TTC549 (cell line): ENCODE data around the gene KRTAP5-3.
"Not testable (repeated sequence)": the region's sequence is repeated elsewhere in the genome, so short reads cannot be mapped to it uniquely, and the experiment has no call there.

Experiments
- FAIRE-seq: peaks from 2 replicates; lab custom pipeline; 2012; peaks lifted over from hg19 to GRCh38; lab: Jason Lieb, UNC

The KRTAP5-3 gene

DNA sequence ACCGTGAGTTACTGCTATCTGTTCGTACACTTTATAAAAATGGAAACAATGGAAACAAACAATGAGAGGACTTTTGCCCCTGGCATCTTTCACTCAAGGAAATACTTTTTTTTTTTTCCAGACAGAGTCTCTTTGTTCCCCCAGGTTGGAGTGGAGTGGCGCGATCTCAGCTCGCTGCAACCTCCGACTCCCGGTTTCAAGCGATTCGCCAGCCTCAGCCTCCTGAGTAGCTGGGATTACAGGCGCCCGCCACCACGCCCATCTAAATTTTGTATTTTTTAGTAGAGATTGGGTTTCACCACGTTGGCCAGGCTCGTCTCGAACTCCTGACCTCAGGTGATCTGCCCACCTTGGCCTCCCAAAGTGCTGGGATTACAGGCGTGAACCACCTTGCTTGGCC lies 32.5 kb downstream of the KRTAP5-3 start:
- not testable (repeated sequence) for FAIRE-seq

DNA sequence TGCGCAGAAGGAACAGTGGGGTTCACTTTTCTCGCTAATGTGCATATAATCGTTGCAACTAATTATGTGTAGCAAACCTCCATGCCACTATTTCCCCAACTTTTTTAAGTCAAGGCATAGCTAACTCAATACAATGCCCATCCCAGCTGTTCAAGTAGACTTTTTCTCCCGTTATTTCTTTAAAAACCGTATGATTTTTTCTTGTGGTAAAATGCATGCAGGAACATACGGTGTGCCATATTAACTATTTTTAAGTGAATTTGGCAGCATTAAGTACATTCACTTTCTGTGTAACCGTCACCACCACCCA lies 33.4 kb downstream of the KRTAP5-3 start:
- no peak for FAIRE-seq

- FAIRE-seq: no peak
Observed at GRCh38 chr11:1574238-1574932, 33.9 kb downstream of the KRTAP5-3 start.

DNA sequence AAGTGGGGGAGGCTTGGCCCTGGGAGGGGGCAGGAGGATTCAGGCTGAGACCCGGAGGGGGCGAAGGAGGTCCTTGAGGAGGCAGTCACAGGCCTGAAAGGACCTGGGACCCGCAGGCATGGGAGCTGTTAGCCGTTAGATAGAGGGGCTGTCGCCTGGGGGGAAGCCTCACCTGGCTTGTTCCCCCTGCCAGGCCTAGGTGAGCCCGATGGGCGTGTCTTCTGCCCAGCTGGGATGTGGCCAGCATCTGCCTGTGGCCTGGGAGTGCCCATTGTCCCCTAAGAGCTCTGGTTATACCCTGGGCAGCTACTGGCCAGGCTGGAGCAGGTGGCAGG lies 34.4 kb downstream of the KRTAP5-3 start:
- FAIRE-seq: no peak

DNA sequence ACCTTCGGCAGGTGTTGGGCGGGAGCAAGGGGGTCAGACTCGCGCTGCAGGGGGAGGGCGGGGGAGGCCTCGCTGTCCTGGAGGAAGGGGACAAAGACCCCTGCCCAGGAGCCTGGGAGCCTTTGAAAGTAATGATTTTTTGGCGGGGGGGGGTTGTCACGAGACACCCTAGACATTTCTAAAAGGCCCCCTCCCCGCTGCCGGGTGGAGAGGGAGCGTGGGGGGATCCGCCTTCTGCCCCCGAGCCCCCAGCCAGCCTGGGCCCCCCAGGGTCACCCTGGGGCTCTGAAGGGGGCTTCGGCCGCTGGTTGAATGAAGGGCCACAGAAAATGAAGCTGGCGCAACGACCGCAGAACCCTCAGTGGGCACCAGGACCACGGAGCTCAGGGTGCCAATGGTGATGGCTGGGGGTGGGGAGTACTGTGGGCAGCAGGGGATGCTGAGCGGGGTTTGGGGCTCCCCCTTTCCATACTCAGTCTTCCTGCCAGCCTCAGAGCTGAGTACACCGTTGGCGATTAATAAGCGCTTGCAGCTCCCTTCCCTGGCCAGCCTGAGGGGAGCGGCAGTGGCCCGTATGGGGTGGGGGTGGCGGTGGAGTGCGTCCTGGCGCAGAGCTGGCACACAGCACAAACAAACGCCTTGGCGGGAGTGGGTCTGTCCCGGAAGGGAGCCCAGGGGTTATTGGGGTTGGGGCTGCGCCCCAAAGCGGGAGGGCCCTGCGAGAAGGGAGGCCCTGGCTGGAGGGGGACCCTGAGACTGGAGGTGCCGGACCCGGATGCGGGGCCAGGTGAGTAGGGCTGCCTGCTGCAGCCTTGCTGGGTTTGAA lies 35.0 kb downstream of the KRTAP5-3 start:
- no peak for FAIRE-seq

DNA sequence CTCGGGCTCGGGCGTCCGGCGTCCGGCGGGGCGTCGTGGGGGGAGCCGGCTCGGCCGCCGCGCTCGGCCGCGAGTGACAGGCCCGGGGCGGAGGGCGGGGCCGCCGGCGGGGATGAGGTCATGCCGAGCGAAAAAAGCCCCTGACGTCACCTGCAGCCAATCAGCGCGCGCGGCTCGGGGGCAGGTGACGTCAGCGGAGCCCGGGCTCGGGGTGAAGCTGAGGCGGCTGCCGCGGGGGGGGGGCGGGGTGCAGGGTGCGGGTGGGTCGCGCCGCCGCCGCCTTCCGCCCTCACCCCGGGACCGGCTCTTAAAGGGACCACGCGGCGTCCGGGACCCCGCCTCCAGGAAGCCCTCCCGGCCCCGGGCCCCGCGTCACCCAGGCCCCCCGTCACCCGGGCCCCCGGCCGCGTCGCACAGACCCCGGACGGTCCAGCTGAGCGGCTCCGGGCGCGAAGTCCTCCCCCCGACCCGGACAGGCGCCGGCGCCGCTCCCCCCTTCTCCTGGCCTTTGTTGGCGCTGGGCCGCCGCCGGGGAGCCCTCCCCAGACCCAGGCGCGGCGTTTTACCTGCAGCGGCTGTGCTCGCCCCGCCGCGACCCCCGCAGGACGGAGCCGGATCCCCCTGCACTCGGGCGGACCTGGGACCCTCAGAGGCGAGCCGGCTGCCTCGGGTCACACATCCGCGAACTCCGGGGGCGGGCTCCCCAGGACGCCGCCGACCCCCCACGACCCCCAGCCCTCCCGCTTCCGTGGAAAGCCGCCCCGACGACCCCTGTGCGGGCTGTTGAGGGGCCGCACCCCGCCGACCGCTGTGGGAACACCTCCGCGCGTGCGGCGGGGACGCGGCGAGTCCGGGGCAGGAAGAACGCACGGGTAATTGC lies 35.8 kb downstream of the KRTAP5-3 start, which contains the start of gene DUSP8:
TSS of gene DUSP8 (minus strand) at position 75 of the 880 bp plus-strand sequence. CDS start 6,445 bp downstream, outside the sequence.
- FAIRE-seq: no peak

DNA sequence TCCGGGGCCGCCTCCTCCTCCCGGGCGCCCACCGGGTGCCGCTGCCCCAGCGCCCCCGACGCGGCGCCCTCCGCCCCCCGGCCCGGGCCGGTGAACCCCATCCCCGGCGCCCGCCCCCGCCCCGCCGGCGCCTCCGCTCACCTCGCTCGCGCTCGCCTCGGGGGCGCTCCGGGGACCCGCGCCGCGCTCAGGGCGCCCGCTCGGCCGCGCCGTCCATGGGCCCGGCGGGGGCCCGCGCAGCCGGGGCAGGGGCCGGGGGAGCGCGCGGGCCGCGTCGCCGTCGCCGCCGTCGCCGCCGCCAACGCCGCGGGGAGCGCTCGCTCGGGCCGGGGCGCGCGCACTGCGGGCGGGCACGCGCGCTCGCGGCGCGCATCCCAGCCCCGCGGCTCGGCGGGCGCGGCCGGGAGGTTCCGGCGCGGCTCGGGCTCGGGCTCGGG lies 36.5 kb downstream of the KRTAP5-3 start:
- FAIRE-seq: no peak

GRCh38 chr11:1570896-1571759 lies 37.1 kb downstream of the KRTAP5-3 start:
- no peak for FAIRE-seq

- FAIRE-seq: no peak
Observed at GRCh38 chr11:1570531-1570895, 37.8 kb downstream of the KRTAP5-3 start.

- FAIRE-seq: no peak
Observed at GRCh38 chr11:1570001-1570453, 38.2 kb downstream of the KRTAP5-3 start.

DNA sequence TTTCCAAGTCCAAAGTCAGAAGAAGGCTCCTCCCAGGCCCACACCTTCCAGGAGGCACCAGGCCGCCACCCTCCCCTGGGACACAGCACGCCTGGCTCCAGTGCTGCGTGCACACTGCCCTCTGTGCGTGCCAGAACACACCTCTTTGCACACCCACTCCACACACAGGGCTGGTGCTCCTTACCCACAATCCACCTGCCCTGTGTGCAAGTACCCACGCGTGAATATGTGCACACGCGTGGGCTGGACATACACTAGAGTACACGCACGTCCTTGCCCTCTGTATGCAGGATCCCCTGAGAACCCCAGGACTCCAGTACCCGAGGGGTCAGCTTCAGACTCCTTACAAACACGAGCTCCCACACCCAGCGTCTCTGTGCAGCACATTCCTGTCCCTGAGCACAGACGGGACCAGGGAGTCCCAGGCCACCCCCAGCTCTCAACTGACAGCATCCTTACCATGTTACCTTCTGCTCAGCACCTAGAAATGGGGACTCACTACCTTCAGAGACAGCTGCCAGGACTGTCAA lies 38.9 kb downstream of the KRTAP5-3 start:
- FAIRE-seq: no peak

GRCh38 chr11:1568441-1568911 lies 39.8 kb downstream of the KRTAP5-3 start:
- no peak for FAIRE-seq

DNA sequence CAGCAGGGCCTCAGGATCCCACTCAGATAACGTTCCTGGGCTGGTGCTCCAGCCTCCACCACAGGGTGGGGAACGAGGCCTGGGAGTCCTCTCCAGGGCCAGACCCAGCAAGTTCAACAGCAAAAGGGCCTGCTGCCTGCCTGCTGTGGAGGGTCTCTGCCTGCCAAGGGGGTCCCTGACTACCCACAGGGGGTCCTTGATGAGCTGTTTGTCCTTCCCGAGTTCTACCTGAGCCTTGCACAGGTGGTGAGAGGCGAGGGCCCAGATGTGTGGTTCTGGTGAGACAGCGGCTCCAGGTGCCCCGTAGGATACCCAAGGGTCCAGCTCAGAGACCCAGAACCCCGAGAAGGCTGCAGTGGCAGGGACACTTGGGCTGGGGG lies 40.6 kb downstream of the KRTAP5-3 start:
- no peak for FAIRE-seq

DNA sequence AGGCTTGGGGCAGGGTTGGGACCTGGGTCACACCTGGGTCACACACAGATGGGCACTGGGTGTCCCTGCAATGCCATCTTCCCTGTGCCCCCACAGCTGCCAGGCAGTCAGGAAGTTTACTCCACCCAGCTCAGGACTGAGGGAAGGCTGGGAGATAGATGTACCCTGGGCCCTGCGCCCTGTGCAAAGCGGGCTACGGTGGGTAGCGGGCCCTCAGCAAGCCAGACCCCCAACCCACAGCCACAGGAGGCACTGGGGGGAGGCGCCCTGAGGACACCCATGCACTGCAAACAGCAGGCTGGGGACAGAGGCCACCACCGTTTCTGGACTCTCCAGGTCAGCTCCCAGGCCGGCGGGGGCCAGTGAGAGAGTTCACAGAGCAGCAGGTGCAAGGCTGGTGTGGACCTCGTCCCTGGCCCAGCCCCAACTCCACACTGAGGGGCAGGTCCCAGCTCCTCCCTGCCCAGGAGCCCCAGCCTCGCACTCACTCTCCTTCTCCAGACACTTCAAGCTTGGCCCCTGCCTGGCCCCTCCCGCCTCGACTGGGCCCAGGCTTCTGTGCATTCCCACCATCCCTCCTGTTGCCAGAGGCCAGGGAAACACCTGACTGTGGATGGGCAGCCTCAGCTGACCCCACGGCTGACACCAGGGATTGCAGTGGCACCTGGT lies 41.1 kb downstream of the KRTAP5-3 start:
- FAIRE-seq: no peak

DNA sequence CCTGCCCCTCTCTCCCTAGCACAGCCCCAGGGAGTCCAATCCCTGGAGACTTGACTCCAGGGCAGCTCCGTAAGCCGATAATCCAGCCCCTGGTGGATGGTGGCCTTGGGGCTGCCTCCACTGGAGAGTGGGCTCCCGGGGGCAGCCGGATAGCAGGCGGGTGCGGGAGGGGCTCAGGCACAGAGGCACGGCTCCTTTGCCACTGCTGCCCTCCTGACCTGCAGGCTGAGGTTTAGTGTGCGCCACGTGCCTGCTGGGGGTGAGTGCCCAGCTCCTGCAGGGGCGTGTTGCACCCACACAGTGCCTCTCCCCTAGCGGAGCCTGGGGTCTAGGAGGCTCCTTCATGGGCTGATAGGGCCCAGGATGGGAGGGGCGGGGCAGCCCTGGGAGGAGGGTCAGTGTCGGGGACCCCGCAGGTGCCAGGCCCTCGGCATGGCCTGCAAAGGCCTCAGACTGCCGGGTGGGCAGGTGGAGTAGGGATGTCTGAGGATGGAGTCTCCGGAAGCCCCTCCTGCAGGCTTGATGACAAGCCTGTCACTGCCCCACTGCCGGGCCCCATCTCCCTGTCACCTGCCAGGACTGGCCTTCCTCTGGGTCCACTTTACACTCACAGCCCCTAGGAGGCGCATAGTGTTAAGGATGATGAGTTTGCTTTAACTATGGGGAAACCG lies 41.7 kb downstream of the KRTAP5-3 start:
- FAIRE-seq: no peak

GRCh38 chr11:1565904-1566247 lies 42.4 kb downstream of the KRTAP5-3 start:
- no peak for FAIRE-seq

- FAIRE-seq: no peak
Observed at GRCh38 chr11:1565173-1565903, 42.9 kb downstream of the KRTAP5-3 start.

GRCh38 chr11:1564535-1565172 lies 43.6 kb downstream of the KRTAP5-3 start:
- FAIRE-seq: no peak
